ENCODE data around the gene PCK1. TPM values are rescaled to one million over a fixed set of nuclear protein-coding genes. Genes with fewer than 3 reads are reported as not detected.
A peak's percentile ranks its signal among the peaks of the same experiment; 100 is the strongest.

The PCK1 gene
- total RNA-seq, 1 donor = not detected

- DNase-seq (ENCODE audit: low read depth in 2 of 3, low spot score in 2 of 3) = no peak
Measured at GRCh38 chr20:57559658-57560553, 1.0 kb upstream of the PCK1 start.

GRCh38 chr20:57561356-57562279 is 708 bp downstream of the PCK1 start:
- no peak for DNase-seq (ENCODE audit: low read depth in 2 of 3, low spot score in 2 of 3)

GRCh38 chr20:57562541-57563465 is 1.9 kb downstream of the PCK1 start:
- DNase-seq (ENCODE audit: low read depth in 2 of 3, low spot score in 2 of 3) = no peak

- no peak for DNase-seq (ENCODE audit: low read depth in 2 of 3, low spot score in 2 of 3)
Measured at GRCh38 chr20:57563522-57563921, 2.6 kb downstream of the PCK1 start.

GRCh38 chr20:57564180-57564802 is 3.4 kb downstream of the PCK1 start:
- DNase-seq (ENCODE audit: low read depth in 2 of 3, low spot score in 2 of 3) = no peak

- DNase-seq (ENCODE audit: low read depth in 2 of 3, low spot score in 2 of 3) = no peak
Measured at GRCh38 chr20:57564951-57565642, 4.2 kb downstream of the PCK1 start.

- no peak for DNase-seq (ENCODE audit: low read depth in 2 of 3, low spot score in 2 of 3)
Measured at GRCh38 chr20:57566399-57566798, 5.5 kb downstream of the PCK1 start.

- DNase-seq (ENCODE audit: low read depth in 2 of 3, low spot score in 2 of 3) = no peak
Measured at GRCh38 chr20:57566803-57567459, 6.0 kb downstream of the PCK1 start.

GRCh38 chr20:57567471-57568079 is 6.7 kb downstream of the PCK1 start:
- no peak for DNase-seq (ENCODE audit: low read depth in 2 of 3, low spot score in 2 of 3)

- DNase-seq (ENCODE audit: low read depth in 2 of 3, low spot score in 2 of 3) = no peak
Measured at GRCh38 chr20:57568088-57568896, 7.4 kb downstream of the PCK1 start.

GRCh38 chr20:57568960-57569359 is 8.1 kb downstream of the PCK1 start:
- no peak for DNase-seq (ENCODE audit: low read depth in 2 of 3, low spot score in 2 of 3)

GRCh38 chr20:57570145-57570850 is 9.4 kb downstream of the PCK1 start:
- DNase-seq (ENCODE audit: low read depth in 2 of 3, low spot score in 2 of 3) = no peak

- no peak for DNase-seq (ENCODE audit: low read depth in 2 of 3, low spot score in 2 of 3)
Measured at GRCh38 chr20:57570920-57571319, 10.0 kb downstream of the PCK1 start.

GRCh38 chr20:57571782-57572416 is 11.0 kb downstream of the PCK1 start:
- no peak for DNase-seq (ENCODE audit: low read depth in 2 of 3, low spot score in 2 of 3)

GRCh38 chr20:57573242-57573641 is 12.3 kb downstream of the PCK1 start:
- DNase-seq (ENCODE audit: low read depth in 2 of 3, low spot score in 2 of 3) = no peak

- DNase-seq (ENCODE audit: low read depth in 2 of 3, low spot score in 2 of 3) = peak in 1 of 3 donors; percentile 32
Measured at GRCh38 chr20:57573894-57574293, 13.0 kb downstream of the PCK1 start.
